Gastroesophageal sphincter (tissue), 4 donors: ENCODE data around the gene IQSEC3. TPM values are rescaled to one million over a fixed set of nuclear protein-coding genes. Genes with fewer than 3 reads are reported as not detected.

Experiments
- ATAC-seq: fragments of 150-250 bp; one replicate; pipeline ENCODE4 v1.9.1; 2016; ENCODE audit warnings: mild to moderate bottlenecking, moderate library complexity
- H3K27ac ChIP-seq, 4 donors: fragments of 200-600 bp; sonication (generic) in 3 of 4; 1 replicate in 3 of 4; 2 replicates in 1 of 4; pipeline ENCODE4 v1.5.1; 2016 to 2019
- H3K27me3 ChIP-seq: fragments of 200-600 bp; sonication (generic); one replicate; pipeline ENCODE4 v1.5.1; 2019
- H3K36me3 ChIP-seq, 2 donors: fragments of 200-600 bp; sonication (generic); one replicate each; pipeline ENCODE4 v1.5.1; 2019; ENCODE audit warnings: control low read depth in 1 of 2
- H3K4me1 ChIP-seq, 3 donors: fragments of 200-600 bp; sonication (generic); 1 replicate in 2 of 3; 2 replicates in 1 of 3; pipeline ENCODE4 v1.5.1; 2016 to 2019; ENCODE audit warnings: control low read depth in 2 of 3
- H3K4me3 ChIP-seq, 2 donors: fragments of 200-600 bp; sonication (generic); one replicate each; pipeline ENCODE4 v1.5.1; 2019; ENCODE audit warnings: mild to moderate bottlenecking in 1 of 2, moderate library complexity in 1 of 2
- H3K9me3 ChIP-seq, 3 donors: fragments of 200-600 bp; sonication (generic); one replicate each; pipeline ENCODE4 v1.5.1; 2017 to 2019; ENCODE audit warnings: control low read depth in 2 of 3
- EP300 ChIP-seq: sonication (generic); formaldehyde crosslinking; IDR thresholded peaks from one replicate; pipeline ENCODE4 v1.6.1; 2017; ENCODE audit warnings: antibody characterized with exemption, mild to moderate bottlenecking
- POLR2A ChIP-seq, 2 donors: fragments of 450-650 bp; IDR thresholded peaks; one replicate each; pipeline ENCODE4 v1.6.1; 2017; ENCODE audit warnings: antibody characterized with exemption in 2 of 2, mild to moderate bottlenecking in 2 of 2, moderate library complexity in 1 of 2
- POLR2AphosphoS5 ChIP-seq: sonication (generic); formaldehyde crosslinking; IDR thresholded peaks from one replicate; pipeline ENCODE4 v1.6.1; 2017; ENCODE audit warnings: antibody characterized with exemption
- WGBS, 2 donors: methylation state at CpG; one replicate each; pipeline ENCODE4 v1.1.5; 2018; ENCODE audit warnings: low coverage in 1 of 2; 5-methylcytosine and 5-hydroxymethylcytosine counted together
- total RNA-seq, 4 donors: library from RNA; depleted of rRNA; stranded (reverse); fragments of >200 nt; gene quantifications; one replicate each; pipeline ENCODE4 v1.1.0, GENCODE V29; 2016
- TF ChIP-seq, protein P1 (sequence below), 4 experiments: fragments of 200-600 bp in 2 of 4; fragments of 450-650 bp in 2 of 4; sonication (generic) in 1 of 4; IDR thresholded peaks; one replicate each; pipeline ENCODE4 v1.5.1; 2017 to 2019; ENCODE audit warnings: antibody characterized with exemption in 4 of 4, mild to moderate bottlenecking in 2 of 4, moderate library complexity in 2 of 4

The IQSEC3 gene
- total RNA-seq, 4 donors from 2014 or later = 0.07 to 2.4 (median 0.57) TPM

DNA sequence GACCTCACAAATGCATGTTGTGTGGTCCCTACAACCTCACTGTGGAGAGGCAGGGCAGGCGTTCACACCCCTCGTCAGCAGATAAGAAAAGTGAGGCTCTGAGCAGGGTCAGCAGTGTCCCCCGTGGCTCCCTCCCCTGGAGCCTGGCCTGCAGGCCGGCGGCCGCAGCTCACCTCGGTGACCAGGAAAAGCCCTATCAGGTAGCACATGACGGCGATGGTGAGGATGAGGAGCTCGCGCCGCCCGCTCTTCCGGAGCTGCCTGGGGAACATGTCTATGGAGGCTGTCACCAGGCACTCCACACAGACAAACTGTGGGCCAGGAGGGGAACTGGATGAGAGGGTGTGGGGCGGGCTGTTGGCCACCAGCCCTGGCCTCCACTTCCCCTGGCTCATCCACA, 129.4 kb downstream of the IQSEC3 start:
- H3K27me3 ChIP-seq = peaks cover 85% of the 10 kb centered on the region
- no peak overlapping the region for H3K4me3 ChIP-seq
- no CpG with 5 or more reads among the region's 15 CpGs for WGBS, 2 donors

DNA sequence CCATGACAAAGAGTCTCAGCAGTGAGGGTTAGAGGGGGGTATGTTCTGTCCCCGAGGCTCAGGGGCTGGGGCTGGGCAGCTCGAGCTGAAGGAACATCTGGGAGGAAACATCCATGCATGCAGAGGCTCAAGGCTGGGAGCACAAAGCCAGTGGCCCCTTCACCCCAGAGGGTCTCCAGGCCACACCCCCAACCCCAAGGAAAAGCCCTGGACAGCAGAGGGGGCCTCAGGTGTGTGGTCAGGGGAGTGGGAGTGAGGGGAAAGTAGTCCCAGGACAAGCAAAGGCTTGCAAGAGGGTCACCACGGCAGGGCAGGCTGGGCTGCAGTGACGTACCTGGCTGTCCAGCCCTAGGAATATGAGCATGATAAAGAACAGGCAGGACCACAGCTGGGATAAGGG, 129.9 kb downstream of the IQSEC3 start:
- no peak for ATAC-seq
- no peak overlapping the region for H3K27ac ChIP-seq
- H3K27me3 ChIP-seq = peaks cover 85% of the 10 kb centered on the region
- no peaks in the 10 kb centered on the region for H3K9me3 ChIP-seq
- no peak overlapping the region for H3K4me3 ChIP-seq
- TF ChIP-seq POLR2A (IDR thresholded peaks at IDR 0.05) (no peak), EP300 (no peak), POLR2AphosphoS5 (no peak)
- TF ChIP-seq, protein P1, sequence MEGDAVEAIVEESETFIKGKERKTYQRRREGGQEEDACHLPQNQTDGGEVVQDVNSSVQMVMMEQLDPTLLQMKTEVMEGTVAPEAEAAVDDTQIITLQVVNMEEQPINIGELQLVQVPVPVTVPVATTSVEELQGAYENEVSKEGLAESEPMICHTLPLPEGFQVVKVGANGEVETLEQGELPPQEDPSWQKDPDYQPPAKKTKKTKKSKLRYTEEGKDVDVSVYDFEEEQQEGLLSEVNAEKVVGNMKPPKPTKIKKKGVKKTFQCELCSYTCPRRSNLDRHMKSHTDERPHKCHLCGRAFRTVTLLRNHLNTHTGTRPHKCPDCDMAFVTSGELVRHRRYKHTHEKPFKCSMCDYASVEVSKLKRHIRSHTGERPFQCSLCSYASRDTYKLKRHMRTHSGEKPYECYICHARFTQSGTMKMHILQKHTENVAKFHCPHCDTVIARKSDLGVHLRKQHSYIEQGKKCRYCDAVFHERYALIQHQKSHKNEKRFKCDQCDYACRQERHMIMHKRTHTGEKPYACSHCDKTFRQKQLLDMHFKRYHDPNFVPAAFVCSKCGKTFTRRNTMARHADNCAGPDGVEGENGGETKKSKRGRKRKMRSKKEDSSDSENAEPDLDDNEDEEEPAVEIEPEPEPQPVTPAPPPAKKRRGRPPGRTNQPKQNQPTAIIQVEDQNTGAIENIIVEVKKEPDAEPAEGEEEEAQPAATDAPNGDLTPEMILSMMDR (IDR thresholded peaks at IDR 0.05) = no peak
- no peaks in the 10 kb centered on the region for H3K36me3 ChIP-seq
- no peaks in the 10 kb centered on the region for H3K4me1 ChIP-seq
- 60% methylated on average over 1 of the region's 4 CpGs; no CpG with 5 or more reads in 1 of the 2 donors for WGBS, 2 donors

More for the DNA sequence above, 129.4 kb downstream of the IQSEC3 start:
- no peak for ATAC-seq
- Histone ChIP-seq H3K4me1 (no peaks in the 10 kb centered on the region), H3K9me3 (no peaks in the 10 kb centered on the region), H3K36me3 (no peaks in the 10 kb centered on the region), H3K27ac (no peak overlapping the region)
- TF ChIP-seq POLR2AphosphoS5 = no peak
- TF ChIP-seq, protein P1 (IDR thresholded peaks at IDR 0.05) = no peak
- no peak for TF ChIP-seq EP300

DNA sequence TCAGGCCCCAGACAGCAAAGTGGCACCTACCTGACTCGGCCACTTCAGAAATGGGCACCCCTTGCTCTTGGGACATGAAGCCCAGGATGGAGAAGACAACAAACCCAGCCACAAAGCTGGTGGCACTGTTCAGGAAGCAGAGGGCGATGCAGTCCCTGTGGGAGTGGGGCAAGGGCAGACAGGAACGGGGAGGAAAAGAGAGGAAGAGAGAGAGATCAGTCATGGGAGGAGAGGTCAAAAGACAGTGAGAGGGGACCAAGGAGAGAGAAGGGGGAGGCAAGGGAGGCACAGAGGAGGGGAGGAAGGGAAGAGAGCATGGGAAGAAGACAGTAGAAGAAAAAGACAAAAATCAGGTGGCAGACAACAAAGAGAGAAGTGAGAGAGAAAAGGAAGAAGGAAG, 130.8 kb downstream of the IQSEC3 start:
- no peaks in the 10 kb centered on the region for H3K4me1 ChIP-seq
- no peak overlapping the region for H3K27ac ChIP-seq
- TF ChIP-seq, protein P1 (IDR thresholded peaks at IDR 0.05) = no peak
- no peak for TF ChIP-seq EP300
- no peak for TF ChIP-seq POLR2AphosphoS5
- no peak for TF ChIP-seq POLR2A (IDR thresholded peaks at IDR 0.05)
- H3K27me3 ChIP-seq = peaks cover 85% of the 10 kb centered on the region
- no peaks in the 10 kb centered on the region for H3K9me3 ChIP-seq
- H3K36me3 ChIP-seq = no peaks in the 10 kb centered on the region
- H3K4me3 ChIP-seq = no peak overlapping the region
- 57 to 81% methylated on average over 1 to 2 of the region's 3 CpGs for WGBS, 2 donors
- ATAC-seq = no peak

DNA sequence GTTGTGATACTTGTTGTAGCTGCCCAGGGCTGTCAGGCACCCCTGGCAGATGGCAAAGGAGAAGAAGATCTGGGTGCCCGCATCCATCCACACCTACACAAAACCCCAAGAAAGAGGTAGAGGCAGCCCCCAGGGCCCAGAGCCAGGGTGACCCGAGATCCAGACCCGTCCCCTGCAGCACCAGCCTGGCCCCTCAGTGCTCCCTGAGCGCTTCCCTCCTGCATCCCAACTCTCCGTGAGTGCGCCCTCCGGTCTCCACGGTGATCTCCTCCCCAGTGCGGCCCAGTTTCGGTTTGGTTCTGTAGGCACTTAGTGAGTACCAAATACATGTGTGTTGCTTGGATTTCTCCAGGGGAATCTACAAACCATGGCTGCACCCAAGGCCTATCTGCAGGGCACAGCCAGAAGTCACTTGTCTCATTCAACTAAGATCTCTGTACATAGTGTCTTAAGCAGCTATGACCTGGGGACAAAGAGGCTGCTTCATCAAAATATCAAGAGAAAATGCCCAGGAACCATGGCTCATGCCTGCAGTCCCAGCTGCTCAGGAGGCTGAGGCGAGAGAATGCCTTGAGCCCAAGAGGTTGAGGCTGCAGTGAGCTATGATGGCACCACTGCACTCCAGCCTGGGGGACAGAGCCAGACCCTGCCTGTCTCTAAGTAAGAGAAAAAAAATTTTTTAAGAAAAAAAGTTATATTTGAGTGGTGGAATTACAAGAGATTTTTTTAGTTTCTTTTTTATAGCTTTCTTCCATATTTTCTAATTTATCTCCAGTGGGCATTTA, 131.5 kb downstream of the IQSEC3 start:
- H3K9me3 ChIP-seq = no peaks in the 10 kb centered on the region
- H3K36me3 ChIP-seq = no peaks in the 10 kb centered on the region
- no peak for ATAC-seq
- H3K4me1 ChIP-seq = no peaks in the 10 kb centered on the region
- H3K4me3 ChIP-seq = no peak overlapping the region
- TF ChIP-seq, protein P1 (IDR thresholded peaks at IDR 0.05) = no peak
- TF ChIP-seq POLR2AphosphoS5 (no peak), EP300 (no peak), POLR2A (IDR thresholded peaks at IDR 0.05) (no peak)
- 80% methylated on average over 1 of the region's 11 CpGs for WGBS, 2 donors
- no peak overlapping the region for H3K27ac ChIP-seq
- H3K27me3 ChIP-seq = peaks cover 84% of the 10 kb centered on the region

DNA sequence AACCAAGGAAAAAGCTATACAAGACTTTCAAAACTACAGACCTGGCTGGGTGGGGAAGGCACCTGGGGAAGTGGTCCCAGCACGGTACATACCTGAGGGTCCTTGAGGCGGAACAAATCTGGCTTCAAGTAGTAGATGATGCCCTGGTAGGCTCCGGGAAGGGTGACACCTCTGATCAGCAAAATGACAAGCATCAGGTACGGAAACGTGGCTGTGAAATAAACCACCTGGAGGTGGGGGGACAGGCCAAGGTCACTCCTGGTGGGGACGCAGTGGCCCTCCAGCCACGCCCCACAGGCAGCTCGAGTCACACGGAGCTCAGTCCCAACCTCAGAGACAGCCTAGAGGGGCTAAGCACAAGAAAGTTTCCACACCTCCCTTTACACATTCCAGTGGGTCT, 132.1 kb downstream of the IQSEC3 start:
- TF ChIP-seq POLR2AphosphoS5 = no peak
- TF ChIP-seq POLR2A (IDR thresholded peaks at IDR 0.05) = no peak
- TF ChIP-seq, protein P1 (IDR thresholded peaks at IDR 0.05) = no peak
- TF ChIP-seq EP300 = no peak
- Histone ChIP-seq H3K27me3 (peaks cover 84% of the 10 kb centered on the region), H3K9me3 (no peaks in the 10 kb centered on the region), H3K4me3 (no peak overlapping the region), H3K36me3 (no peaks in the 10 kb centered on the region), H3K4me1 (peaks cover 0 to 6% (median 4%) of the 10 kb centered on the region in 3 donors), H3K27ac (no peak overlapping the region)
- WGBS, 2 donors = 52% methylated on average over 4 to 9 of the region's 9 CpGs
- ATAC-seq = no peak
